A673 (cell line): ENCODE results near the gene PRR5L.

Source experiments
- CTCF ChIP-seq: fragments of 300-800, 200-600 bp; sonication (generic); conservative IDR thresholded peaks from 2 replicates; pipeline ENCODE4 v1.5.1; 2017; ENCODE audit warnings: low read depth, mild to moderate bottlenecking, antibody characterized with exemption, low read length, moderate library complexity, mixed read lengths
- EZH2 ChIP-seq: fragments of 200-600 bp; sonication (generic); IDR thresholded peaks from 2 replicates; pipeline ENCODE4 v1.6.1; 2017; ENCODE audit warnings: borderline replicate concordance, low read depth, mild to moderate bottlenecking, mixed read lengths, antibody characterized with exemption, low read length; ENCODE audit not compliant: poor library complexity, severe bottlenecking

GRCh38 chr11:36266767-36267166 is 29.3 kb upstream of the PRR5L start:
- TF ChIP-seq CTCF (no peak), EZH2 (no peak)
